Activated CD8-positive, alpha-beta memory T cell treated with anti-CD3 and anti-CD28 coated beads, Interleukin-2, amount 50 U/mL, for 1 hour (primary cell): ENCODE measurements around the gene FLOT1.
"Not testable (repeated sequence)": the region's sequence is repeated elsewhere in the genome, so short reads cannot be mapped to it uniquely, and the experiment has no call there.

Experiments
- DNase-seq: peaks from one replicate; pipeline ENCODE4 v3.0.0-alpha.2; 2020; ENCODE audit errors: extremely low read depth

FLOT1 gene

DNA sequence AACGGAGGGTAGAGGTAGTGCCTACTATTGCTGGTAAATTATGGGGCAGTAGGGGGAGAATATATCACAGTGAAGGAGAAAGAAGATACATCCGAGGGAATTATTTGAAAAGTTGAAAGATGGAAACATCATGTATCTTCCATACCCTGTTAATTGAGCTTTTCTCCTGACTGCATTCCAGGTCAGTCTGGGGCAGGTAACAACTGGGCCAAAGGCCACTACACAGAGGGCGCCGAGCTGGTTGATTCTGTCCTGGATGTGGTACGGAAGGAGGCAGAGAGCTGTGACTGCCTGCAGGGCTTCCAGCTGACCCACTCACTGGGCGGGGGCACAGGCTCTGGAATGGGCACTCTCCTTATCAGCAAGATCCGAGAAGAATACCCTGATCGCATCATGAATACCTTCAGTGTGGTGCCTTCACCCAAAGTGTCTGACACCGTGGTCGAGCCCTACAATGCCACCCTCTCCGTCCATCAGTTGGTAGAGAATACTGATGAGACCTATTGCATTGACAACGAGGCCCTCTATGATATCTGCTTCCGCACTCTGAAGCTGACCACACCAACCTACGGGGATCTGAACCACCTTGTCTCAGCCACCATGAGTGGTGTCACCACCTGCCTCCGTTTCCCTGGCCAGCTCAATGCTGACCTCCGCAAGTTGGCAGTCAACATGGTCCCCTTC is 19.2 kb downstream of the FLOT1 start:
- not testable (repeated sequence) for DNase-seq

DNA sequence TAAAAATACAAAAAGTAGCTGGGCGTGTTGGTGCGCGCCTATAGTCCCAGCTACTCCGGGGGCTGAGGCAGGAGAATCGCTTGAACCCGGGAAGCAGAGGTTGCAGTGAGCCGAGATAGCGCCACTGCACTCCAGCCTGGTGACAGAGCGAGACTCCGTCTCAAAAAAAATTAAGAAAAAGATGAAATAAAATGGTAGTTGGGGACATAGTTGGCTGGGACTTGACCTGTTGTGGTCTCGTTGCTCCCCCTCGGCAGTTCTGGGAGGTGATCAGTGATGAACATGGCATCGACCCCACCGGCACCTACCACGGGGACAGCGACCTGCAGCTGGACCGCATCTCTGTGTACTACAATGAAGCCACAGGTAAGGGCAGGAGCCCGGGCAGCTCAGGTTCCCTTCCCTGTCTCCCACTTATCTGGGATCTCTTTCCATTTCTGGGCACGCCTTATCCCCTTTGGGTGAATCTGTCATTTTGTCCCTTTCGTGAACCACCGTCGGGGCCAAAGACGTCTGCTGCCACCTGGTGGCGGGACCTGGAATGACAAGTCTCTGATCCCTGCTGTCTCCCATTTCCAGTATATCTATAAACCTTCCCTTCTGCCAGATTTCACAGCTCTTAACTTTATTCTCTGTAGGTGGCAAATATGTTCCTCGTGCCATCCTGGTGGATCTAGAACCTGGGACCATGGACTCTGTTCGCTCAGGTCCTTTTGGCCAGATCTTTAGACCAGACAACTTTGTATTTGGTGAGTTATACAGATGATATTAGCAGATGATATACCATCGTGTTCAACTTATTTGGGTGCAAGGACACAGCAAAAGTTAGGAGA is 20.0 kb downstream of the FLOT1 start:
- no peak for DNase-seq

DNA sequence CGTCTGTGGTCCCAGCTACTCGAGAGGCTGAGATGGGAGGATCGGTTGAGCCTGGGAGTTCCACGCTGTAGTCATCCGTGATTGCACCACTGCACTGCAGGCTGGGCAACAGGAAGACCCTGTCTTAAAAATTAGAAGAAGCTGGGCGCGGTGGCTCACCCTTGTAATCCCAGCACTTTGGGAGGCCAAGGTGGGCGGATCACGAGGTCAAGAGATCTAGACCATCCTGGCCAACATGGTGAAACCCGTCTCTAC is 20.5 kb downstream of the FLOT1 start:
- not testable (repeated sequence) for DNase-seq

DNA sequence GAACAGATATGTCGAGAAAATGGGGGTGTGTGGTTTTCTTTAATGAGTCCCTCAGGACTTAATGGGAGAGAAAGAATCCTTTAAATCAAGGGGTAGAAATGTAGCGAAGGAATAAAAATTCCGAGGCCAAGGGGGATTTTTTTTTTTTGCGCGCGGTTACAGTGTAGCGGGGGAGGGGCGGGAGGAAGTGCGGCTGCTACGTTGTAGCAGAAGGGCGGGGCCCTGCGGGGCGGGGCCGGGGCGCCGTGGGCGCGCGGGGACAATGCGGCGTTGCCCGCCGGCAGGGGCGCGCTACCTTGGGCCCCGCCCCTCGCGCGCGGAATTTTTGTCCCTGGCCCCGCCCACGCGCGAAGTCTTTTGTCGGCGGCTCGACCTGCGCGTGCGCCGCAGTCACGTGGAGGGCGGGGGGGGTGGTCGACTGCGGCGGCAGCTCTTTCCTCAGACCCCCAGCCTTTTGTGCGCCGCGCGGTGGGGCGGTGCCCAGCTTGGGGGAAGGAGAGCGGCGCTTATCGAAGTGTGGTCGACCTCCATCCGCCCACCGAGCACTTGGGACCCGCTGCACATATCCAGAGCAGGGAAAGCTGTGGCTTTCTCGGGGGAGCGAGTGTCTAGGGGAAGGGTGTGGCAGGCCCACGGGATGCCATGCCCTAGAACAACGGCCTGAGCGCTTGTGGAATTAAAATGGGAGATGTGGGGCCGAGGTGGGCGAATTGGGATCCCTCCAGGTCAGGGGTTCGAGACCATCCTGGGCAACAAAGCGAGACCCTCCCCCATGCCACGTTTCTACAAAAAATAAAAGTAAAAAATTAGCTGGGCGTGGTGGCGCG is 21.1 kb downstream of the FLOT1 start:
- peak; percentile 84 for DNase-seq

- no peak for DNase-seq
Observed at GRCh38 chr6:30720738-30721197, 21.7 kb downstream of the FLOT1 start.

GRCh38 chr6:30719791-30720737 is 22.4 kb downstream of the FLOT1 start, which contains the start of gene TUBB:
Gene TUBB (plus strand): TSS chr6:30720352. CDS start chr6:30720507, 155 bp downstream.
- peak; percentile 83 for DNase-seq

DNA sequence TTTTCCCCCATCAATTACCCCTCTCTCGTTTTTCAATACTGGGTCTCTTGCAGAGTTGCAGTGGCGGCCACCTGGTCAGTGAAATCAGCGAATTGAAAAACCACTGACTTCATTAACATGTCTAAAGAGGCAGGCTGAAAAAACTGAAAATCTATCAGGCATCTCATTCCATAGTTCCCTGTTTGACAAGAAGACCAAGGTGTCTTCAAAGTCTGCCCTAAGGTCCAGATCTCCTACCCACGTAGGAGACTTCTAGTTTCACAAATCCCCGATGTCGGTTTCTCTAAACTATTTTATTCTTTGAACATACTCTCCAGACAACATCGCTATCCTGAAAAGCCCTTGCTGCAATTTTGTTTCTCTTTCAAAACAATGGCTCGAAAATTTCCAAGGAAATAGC is 23.1 kb downstream of the FLOT1 start:
- no peak for DNase-seq

- not testable (repeated sequence) for DNase-seq
Observed at GRCh38 chr6:30717845-30718720, 24.4 kb downstream of the FLOT1 start.

GRCh38 chr6:30717129-30717844 is 25.2 kb downstream of the FLOT1 start, which contains the start of gene MDC1:
Gene MDC1 (minus strand): TSS chr6:30717281. CDS start chr6:30715175, 2,106 bp downstream.
- peak; percentile 100 for DNase-seq

DNA sequence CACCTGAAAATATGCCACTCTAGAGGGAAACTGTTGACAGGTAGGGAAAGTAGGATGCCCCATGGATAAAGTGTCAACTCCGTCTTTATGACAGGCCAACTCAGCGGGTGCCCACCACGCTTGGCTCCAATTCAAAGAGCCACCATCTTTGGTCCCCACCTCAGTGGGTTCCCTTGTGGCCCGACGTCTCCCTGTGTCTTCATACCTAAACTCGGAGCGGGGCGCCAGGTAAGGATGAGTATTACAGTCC is 25.7 kb downstream of the FLOT1 start:
- no peak for DNase-seq

DNA sequence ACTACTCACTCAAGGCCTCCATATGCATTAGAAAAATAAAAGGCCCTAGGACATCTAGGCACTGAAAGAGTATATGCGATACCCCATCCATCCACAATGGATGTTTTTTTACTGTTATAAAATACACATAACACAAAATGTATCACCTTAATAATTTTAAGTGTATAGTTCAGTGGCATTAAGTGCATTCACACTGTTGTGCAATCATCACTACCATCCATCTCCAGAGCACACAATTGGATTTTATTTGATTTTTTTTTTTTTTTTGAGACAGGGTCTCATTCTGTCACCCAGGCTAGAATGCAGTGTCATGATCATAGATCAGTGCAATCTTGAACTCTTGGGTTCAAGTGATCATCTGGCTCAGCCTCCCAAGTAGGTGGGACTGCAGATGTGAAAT is 28.2 kb downstream of the FLOT1 start:
- DNase-seq = no peak

DNA sequence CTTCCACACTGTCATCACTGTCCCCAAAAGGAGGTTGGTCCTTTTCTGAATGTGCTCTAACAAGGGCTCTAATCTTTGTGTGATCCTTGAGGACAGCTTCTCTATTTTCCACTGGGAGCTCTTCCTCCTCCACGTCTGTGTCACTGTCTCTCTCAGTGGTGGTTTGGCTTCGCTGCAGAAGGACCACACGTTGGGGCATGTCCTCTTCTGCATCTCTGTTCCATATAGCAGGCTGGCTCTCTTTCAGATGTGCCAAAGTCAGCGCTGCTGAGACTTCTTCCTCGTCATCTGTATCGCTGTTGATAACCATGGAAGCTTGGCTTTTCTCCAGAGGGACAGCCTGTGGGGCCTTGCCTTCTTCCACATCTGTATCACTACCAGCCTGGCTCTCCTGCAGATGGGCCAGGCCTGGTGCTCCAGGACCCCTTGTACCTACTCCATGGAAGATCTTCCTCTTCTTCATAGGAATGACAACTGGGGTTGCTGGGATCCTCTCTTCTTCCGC is 30.0 kb downstream of the FLOT1 start:
- no peak for DNase-seq

GRCh38 chr6:30711758-30712380 is 30.6 kb downstream of the FLOT1 start:
- DNase-seq = no peak

DNA sequence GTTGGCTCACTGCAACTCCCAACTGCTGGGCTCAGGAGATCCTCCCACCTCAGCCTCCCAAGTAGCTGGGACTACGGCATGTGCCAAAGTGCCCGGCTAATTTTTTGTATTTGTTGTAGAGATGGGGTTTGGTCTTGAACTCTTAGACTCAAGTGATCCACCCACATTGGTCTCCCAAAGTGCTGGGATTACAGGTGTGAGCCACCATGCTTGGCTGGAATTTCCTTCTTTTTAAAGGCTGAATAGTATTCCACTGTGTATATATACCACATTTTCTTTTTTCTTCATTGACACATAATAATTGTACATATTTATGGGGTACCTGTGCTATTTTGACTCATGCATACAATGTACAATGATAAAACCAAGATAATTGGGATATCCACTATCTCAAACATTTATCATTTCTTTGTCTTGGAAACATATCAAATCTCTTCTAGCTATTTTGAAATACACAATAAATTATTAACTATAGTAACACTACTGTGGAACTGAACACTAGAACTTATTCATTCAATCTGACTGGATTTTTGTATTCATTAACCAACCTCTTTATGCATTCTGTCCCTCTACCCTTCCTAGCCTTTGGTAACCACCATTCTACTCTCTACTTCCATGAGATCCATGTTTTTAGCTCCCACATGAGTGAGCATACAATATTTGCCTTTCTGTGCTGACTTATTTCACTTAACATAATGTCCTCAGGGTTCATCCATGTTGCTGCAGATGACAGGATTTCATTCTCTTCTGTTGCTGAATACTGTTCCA is 33.2 kb downstream of the FLOT1 start:
- no peak for DNase-seq

GRCh38 chr6:30707281-30707850 is 35.1 kb downstream of the FLOT1 start:
- no peak for DNase-seq

GRCh38 chr6:30705620-30706019 is 36.9 kb downstream of the FLOT1 start:
- DNase-seq = no peak

DNA sequence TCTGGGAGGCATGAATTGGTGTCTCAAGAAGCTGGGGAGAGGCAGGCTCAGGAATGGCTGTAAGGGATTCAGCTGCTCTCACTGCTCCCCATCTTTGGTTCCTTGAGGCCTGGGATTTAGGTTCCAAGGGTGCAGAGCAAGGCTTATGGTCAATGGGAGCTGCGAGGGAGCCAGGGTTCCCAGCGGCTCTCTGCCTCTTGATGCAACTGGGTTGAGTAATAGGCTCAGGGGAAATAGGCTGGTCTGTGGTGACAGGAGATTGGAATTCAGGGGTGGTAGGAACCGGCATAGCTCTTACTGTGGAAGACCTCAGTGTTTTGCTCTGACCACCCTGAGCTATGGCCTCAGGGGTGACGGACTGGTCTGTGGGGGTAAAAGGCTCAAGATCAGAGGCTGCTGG is 38.7 kb downstream of the FLOT1 start:
- DNase-seq = no peak

DNA sequence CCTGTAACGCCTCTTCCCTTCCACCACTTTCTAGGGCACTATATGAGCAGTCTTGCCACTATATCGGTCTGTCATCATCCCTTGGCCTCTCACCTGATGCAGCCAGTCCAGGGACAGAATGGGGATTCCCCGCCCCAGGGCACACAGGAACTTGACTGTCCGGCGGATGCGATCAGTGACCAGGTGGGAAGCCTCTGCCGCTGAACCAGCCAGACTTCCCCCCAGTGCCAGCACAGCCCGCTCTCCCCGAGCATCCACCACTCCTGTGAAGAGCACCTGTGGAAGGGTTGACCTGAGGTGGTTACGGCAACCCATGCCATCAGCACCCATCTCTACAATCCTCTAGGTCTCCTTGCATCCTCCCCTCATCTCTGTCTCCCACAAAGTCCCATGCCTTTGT is 39.5 kb downstream of the FLOT1 start:
- no peak for DNase-seq
